ENCODE results near the gene ATRN. TPM values are rescaled to one million over a fixed set of nuclear protein-coding genes. Genes with fewer than 3 reads are reported as not detected.

Gene ATRN
- total RNA-seq, 2 experiments from 2014 or later = 10.9 to 11.6 TPM

- ChIA-PET POLR2A (no interaction called here), CTCF (interaction anchor here (0.6 kb wide), 1 partner anchor 166 kb away, joined by 3 read pairs; no protein-coding TSS in a partner anchor)
These were observed 176.7 kb downstream of the ATRN start for GRCh38 chr20:3647473-3647872.

- CTCF ChIA-PET = no interaction called here
These were observed 178.1 kb downstream of the ATRN start for GRCh38 chr20:3648951-3649350.

GRCh38 chr20:3651204-3651962 is 180.6 kb downstream of the ATRN start:
- ChIA-PET CTCF (no interaction called here), POLR2A (no interaction called here)

More at GRCh38 chr20:3648951-3649350, 178.1 kb downstream of the ATRN start:
- POLR2A ChIA-PET = no interaction called here

GRCh38 chr20:3652221-3652620 is 181.4 kb downstream of the ATRN start:
- ChIA-PET POLR2A (no interaction called here), CTCF (no interaction called here)

- CTCF ChIA-PET = interaction anchor here (0.6 kb wide), 1 partner anchor 33 kb away, joined by 4 read pairs; no protein-coding TSS in a partner anchor
- POLR2A ChIA-PET = no interaction called here
These were observed 182.1 kb downstream of the ATRN start for GRCh38 chr20:3652676-3653596.

- CTCF ChIA-PET = interaction anchor here (2.1 kb wide), 1 partner anchor 56 kb away, joined by 5 read pairs; no protein-coding TSS in a partner anchor
These were observed 183.1 kb downstream of the ATRN start for GRCh38 chr20:3653921-3654320.

GRCh38 chr20:3654326-3655130 is 183.7 kb downstream of the ATRN start:
- ChIA-PET POLR2A (no interaction called here), CTCF (interaction anchor here (0.8 to 2.1 kb wide), 2 partner anchors 21 to 56 kb away, joined by 3 to 5 read pairs; no protein-coding TSS in a partner anchor)

More at GRCh38 chr20:3653921-3654320, 183.1 kb downstream of the ATRN start:
- POLR2A ChIA-PET = no interaction called here

- POLR2A ChIA-PET = no interaction called here
- CTCF ChIA-PET = interaction anchor here (0.8 to 2.1 kb wide), 2 partner anchors 20 to 55 kb away, joined by 3 to 5 read pairs; no protein-coding TSS in a partner anchor
These were observed 184.2 kb downstream of the ATRN start for GRCh38 chr20:3655131-3655405.

GRCh38 chr20:3658019-3658715 is 187.3 kb downstream of the ATRN start:
- POLR2A ChIA-PET = no interaction called here
- CTCF ChIA-PET = interaction anchor here (0.9 kb wide), 1 partner anchor 18 kb away, joined by 3 read pairs; no protein-coding TSS in a partner anchor

GRCh38 chr20:3658716-3659491 is 188.1 kb downstream of the ATRN start:
- CTCF ChIA-PET = interaction anchor here (1.1 kb wide), 1 partner anchor 18 kb away, joined by 3 read pairs; no protein-coding TSS in a partner anchor
- POLR2A ChIA-PET = no interaction called here

- POLR2A ChIA-PET = no interaction called here
These were observed 188.9 kb downstream of the ATRN start for GRCh38 chr20:3659492-3660261.

GRCh38 chr20:3660262-3661059 is 189.6 kb downstream of the ATRN start:
- ChIA-PET POLR2A (no interaction called here), CTCF (interaction anchor here (1.1 kb wide), 1 partner anchor 16 kb away, joined by 3 read pairs; no protein-coding TSS in a partner anchor)

More at GRCh38 chr20:3659492-3660261, 188.9 kb downstream of the ATRN start:
- CTCF ChIA-PET = interaction anchor here (1.1 kb wide), 1 partner anchor 17 kb away, joined by 3 read pairs; no protein-coding TSS in a partner anchor

- ChIA-PET CTCF (no interaction called here), POLR2A (no interaction called here)
These were observed 190.4 kb downstream of the ATRN start for GRCh38 chr20:3661060-3661813.

- ChIA-PET POLR2A (no interaction called here), CTCF (no interaction called here)
These were observed 191.2 kb downstream of the ATRN start for GRCh38 chr20:3661814-3662665.

- CTCF ChIA-PET = no interaction called here
- POLR2A ChIA-PET = no interaction called here
These were observed 192.3 kb downstream of the ATRN start, which contains the start of gene GFRA4 for GRCh38 chr20:3663031-3663701. Gene GFRA4 (minus strand): TSS chr20:3663399. CDS start chr20:3663399, 0 bp downstream.
